Esophagus squamous epithelium (tissue), 4 donors: Measurements from ENCODE around the gene EIF5AL1.

Experiments
- POLR2A ChIP-seq, 4 donors: fragments of 450-650 bp; IDR thresholded peaks; one replicate each; pipeline ENCODE4 v1.6.1; 2017; ENCODE audit warnings: antibody characterized with exemption in 4 of 4, mild to moderate bottlenecking in 4 of 4, moderate library complexity in 3 of 4
- TF ChIP-seq, protein P1 (sequence below), 6 experiments: fragments of 450-650 bp in 4 of 6; fragments of 200-600 bp in 2 of 6; sonication (generic) in 2 of 6; IDR thresholded peaks; one replicate each; pipeline ENCODE4 v1.5.1; 2016 to 2019; ENCODE audit warnings: antibody characterized with exemption in 6 of 6, mild to moderate bottlenecking in 4 of 6, moderate library complexity in 4 of 6

DNA sequence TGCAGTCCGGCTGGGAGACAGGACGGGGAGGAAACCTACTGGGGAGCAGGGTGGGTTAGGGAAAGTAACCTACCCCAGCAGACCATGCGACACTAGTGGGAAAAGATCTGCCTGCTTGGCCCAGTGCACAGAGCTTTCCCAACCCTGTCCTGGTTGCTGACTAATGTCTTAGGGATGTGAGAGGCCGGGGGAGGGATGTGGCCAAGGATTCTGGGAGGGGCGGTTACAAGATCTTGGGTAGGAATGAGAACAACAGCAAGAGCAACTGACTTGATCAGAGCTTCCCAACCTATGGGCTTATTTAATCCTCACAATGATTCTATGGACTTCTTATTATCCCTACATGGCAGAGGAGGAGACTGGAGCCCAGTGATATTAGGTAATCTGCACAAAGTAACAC lies 24.0 kb upstream of the EIF5AL1 start:
- TF ChIP-seq, protein P1, sequence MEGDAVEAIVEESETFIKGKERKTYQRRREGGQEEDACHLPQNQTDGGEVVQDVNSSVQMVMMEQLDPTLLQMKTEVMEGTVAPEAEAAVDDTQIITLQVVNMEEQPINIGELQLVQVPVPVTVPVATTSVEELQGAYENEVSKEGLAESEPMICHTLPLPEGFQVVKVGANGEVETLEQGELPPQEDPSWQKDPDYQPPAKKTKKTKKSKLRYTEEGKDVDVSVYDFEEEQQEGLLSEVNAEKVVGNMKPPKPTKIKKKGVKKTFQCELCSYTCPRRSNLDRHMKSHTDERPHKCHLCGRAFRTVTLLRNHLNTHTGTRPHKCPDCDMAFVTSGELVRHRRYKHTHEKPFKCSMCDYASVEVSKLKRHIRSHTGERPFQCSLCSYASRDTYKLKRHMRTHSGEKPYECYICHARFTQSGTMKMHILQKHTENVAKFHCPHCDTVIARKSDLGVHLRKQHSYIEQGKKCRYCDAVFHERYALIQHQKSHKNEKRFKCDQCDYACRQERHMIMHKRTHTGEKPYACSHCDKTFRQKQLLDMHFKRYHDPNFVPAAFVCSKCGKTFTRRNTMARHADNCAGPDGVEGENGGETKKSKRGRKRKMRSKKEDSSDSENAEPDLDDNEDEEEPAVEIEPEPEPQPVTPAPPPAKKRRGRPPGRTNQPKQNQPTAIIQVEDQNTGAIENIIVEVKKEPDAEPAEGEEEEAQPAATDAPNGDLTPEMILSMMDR (IDR thresholded peaks at IDR 0.05) = no peak
- no peak for TF ChIP-seq POLR2A (IDR thresholded peaks at IDR 0.05)
